Choroid plexus epithelial cell (primary cell): ENCODE results near the gene MGMT.

Experiments used
- DNase-seq: peaks from one replicate; pipeline ENCODE4 v3.0.0-alpha.2; 2010; ENCODE audit warnings: low read depth
- H3K4me3 ChIP-seq: 2 replicates; pipeline ENCODE4 v1.5.1; 2011; ENCODE audit warnings: low read depth, mild to moderate bottlenecking, control low read depth, low read length, moderate library complexity
- TF ChIP-seq, protein P1 (sequence below): conservative IDR thresholded peaks from 2 replicates; pipeline ENCODE4 v1.5.1; 2011; ENCODE audit warnings: low read depth, mild to moderate bottlenecking, control low read depth, inconsistent platforms, low read length, moderate library complexity

MGMT gene

DNA sequence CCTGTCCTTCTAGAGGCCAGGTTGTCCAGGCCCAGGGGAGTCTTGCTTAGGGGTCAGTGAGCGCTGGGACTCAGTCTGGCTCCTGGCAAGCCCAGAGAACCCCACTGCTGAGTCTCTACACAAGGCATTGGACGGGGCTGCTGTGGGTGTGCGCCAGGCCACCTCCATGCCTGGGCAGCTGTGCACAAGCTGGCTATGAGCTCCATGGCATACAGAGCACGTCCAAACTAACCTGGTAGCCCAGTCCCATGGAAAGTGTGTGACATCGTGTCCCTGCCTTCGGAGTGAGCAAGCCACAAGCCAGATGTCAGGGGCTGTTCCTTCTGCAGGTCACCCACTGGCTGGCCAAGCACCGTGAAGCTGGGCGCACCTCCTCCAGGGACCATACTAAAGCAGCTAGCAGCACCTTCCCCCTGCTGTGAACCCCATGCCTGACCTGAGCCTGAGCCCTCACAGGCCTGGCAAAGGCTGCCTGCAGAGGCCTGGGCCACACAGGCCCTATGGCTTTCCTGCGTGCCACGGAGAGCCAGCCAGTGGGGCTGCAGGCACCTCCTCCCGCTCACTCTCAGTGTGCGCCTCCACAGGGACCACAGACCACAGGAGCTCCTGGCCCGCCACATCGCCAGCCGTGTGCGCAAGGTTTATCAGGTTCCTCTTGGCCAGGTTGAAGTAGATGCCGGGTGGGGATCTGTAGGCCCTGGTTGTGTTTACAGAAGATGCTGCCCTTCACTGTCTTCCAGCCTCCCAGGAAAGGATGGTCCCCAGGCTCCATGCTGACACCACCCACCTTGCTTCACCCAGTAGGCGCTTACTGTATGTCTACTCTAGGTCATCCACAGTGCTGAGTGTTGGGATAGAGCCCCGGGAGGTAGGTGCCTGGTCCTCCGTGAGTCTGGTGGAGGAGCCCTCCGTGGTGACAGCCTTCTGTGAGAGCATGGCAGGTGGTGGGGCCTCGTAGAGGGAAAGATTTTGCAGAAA lies 277.4 kb downstream of the MGMT start:
- TF ChIP-seq, protein P1, sequence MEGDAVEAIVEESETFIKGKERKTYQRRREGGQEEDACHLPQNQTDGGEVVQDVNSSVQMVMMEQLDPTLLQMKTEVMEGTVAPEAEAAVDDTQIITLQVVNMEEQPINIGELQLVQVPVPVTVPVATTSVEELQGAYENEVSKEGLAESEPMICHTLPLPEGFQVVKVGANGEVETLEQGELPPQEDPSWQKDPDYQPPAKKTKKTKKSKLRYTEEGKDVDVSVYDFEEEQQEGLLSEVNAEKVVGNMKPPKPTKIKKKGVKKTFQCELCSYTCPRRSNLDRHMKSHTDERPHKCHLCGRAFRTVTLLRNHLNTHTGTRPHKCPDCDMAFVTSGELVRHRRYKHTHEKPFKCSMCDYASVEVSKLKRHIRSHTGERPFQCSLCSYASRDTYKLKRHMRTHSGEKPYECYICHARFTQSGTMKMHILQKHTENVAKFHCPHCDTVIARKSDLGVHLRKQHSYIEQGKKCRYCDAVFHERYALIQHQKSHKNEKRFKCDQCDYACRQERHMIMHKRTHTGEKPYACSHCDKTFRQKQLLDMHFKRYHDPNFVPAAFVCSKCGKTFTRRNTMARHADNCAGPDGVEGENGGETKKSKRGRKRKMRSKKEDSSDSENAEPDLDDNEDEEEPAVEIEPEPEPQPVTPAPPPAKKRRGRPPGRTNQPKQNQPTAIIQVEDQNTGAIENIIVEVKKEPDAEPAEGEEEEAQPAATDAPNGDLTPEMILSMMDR = no peak
- DNase-seq = no peak
- no peak overlapping the region for H3K4me3 ChIP-seq

DNA sequence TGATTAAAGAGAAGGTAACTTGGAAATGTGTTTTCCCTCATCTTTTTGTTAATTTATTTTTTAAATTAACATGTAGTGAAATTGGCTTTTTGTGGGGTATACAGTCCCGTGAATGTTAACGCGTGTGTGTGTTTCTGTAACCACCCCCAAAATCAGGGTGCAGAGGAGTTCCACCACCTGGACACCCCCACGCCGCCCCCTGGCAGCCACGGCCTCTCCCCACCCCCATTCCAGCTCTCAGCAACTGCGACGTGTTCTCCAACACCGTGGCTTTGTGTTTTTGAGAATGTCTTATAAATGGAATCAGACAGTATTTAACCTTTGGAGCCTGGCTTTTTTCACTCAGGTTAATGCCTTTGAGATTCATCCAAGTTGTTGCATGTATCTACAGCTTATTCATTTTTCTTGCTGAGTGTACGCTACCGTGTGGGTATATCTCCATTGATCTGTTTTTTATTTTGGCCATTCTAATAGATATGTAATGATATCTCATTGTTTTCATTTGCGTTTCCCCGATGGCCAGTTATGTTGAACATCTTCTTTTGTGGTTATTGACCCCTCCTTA lies 278.2 kb downstream of the MGMT start:
- TF ChIP-seq, protein P1 = no peak
- DNase-seq = no peak
- no peak overlapping the region for H3K4me3 ChIP-seq

DNA sequence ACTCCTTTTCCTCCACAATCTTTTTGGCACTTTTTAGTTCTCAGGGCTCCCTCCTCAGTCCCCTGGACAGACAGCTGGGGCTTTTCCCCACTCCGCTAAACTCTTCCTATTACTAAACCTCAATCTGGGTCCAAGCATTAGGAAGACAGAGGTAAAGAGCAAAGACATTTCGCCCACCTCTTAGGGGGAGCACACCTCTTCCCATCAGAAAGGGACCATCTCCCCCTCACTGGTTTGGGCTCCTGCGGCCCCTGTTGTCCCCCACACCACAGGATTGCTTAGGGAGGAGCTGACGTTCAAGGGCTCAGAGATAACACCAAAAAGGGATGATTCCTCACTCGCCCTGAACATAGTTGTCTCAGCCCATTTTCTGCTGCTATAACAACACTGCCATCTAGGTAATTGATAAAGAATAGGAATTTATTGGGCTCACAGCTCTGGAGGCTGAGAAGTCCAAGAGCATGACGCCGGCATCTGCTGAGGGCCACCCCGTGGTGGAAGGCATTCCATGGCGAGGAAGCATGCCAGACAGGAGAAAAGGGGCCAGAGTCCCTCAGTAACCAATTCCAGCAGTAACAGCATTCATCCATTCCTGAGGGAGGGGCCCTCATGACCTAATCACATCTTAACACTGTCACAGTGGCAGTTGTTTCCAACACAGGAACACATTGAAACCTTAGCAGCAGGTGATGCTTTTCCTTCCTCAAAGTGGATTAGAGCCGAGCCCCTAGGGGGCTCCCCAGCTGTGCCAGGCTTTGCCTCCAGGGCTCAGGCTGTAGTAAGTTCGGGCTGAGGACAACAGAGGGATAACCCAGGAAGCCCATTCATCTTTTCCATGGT lies 287.4 kb downstream of the MGMT start:
- no peak for DNase-seq
- no peak overlapping the region for H3K4me3 ChIP-seq
- TF ChIP-seq, protein P1 = no peak

DNA sequence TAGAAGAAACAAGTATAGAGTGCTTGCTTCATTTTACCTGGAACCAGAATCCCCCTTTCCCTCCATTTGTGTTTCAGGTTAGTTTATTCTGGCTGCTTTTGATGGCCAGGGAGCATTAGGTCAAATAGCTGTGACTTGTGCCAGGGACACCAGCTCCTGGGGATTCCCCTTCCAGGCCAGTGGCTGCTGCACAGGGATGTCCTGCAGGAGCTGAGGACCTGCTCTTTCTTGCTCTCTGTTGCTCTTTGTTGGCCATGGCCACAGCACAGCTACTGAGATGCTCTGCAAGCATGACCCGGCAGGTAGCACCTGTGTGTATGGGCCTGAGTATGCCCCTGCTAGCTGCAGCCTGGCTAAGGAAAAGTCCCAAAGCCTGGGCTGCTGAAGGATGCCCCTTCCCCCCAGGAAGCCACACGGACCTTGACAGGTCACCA lies 288.1 kb downstream of the MGMT start:
- no peak overlapping the region for H3K4me3 ChIP-seq
- no peak for DNase-seq
- TF ChIP-seq, protein P1 = no peak

DNA sequence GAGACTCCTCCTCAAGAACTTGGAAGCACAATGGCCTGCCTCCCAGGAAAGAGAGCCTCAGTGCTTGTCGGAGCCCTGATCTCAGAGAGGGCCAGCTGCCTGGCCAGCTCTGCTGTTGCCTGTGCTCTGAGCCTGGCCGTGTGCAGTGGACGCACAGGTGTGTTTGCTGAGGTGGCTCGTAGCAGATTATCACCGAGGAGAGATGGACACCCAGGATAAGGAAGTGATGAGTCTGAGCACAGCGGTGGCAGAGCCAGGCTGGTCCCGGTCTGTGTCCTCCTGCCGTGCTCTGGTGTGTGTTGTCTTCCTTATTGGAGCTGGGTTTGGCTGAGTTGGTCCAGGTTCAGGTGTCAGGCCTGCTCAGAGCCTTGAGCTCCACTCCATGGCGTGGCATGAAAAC lies 288.6 kb downstream of the MGMT start:
- TF ChIP-seq, protein P1 = no peak
- no peak for DNase-seq
- H3K4me3 ChIP-seq = no peak overlapping the region

DNA sequence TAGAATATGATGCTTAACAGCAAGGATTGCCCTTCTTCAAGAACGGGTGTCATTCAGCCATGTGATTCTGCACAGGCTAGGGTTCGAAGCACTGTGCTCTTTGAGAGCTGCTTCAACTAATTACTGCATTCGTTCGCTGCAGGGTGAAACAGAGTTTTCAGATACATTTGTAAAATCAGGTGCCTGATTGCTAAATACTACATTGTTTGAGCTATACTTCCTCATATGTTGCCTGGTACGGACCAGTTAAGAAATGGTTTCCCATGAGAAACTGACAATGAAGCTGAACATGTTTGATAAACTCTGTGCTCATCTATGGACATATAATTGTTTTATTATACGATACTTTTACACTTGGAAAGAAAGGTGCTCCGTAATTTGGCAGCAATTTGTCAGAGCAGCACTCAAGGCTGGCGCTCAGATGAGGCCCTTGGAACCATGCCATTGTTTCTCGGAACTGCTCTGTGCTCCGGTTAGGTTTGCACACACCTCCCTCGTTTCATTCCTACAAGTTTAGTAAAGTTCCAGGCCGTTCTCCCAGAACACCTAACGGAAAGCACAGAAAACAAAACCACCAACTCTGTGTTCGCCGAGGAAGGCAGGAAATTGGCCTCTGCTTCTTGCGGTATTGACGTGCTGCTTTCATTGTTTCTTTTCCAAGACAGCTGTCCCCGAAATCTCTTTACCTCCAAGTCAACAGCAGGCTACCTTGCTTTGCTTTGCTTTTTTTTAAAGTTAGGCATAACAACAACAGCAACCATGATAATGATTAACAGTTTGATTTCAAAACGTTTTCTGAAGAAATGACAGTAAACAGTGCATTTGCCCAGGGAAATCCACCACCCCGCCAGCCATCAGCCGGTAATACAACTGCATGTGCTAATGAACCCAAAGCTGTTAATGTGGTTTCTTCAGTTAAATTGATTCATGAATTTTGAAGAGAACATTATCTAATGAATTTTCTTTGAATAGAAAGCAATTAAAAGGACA lies 290.2 kb downstream of the MGMT start:
- DNase-seq = peak; percentile 21
- TF ChIP-seq, protein P1 = no peak
- no peak overlapping the region for H3K4me3 ChIP-seq
